HAP-1 (cell line): ENCODE results near the gene DIPK1A.

Experiments
- DNase-seq, 2 experiments: peaks; one replicate each; pipeline ENCODE4 v3.0.0-alpha.2; 2016 to 2020; ENCODE audit warnings: low spot score in 2 of 2
- H3K27me3 ChIP-seq: fragments of 250-450 bp; sonication (Bioruptor Pico); 2 replicates; pipeline ENCODE4 v1.5.1; 2020; ENCODE audit warnings: low read depth, mild to moderate bottlenecking, moderate library complexity
- H3K36me3 ChIP-seq: fragments of 250-450 bp; sonication (Bioruptor Pico); replicated peaks from 2 replicates; pipeline ENCODE4 v1.5.1; 2020; ENCODE audit warnings: mild to moderate bottlenecking
- H3K4me1 ChIP-seq: fragments of 250-450 bp; sonication (Bioruptor Pico); 2 replicates; pipeline ENCODE4 v1.5.1; 2020; ENCODE audit warnings: mild to moderate bottlenecking
- H3K4me3 ChIP-seq: fragments of 250-450 bp; sonication (Bioruptor Pico); 2 replicates; pipeline ENCODE4 v1.5.1; 2020; ENCODE audit warnings: mild to moderate bottlenecking, moderate library complexity
- H3K9me3 ChIP-seq: fragments of 250-450 bp; sonication (Bioruptor Pico); 2 replicates; pipeline ENCODE4 v1.5.1; 2020; ENCODE audit warnings: mild to moderate bottlenecking, moderate library complexity
- in situ Hi-C: fragments of 300-500 bp; cut with MboI; formaldehyde crosslinking; loops from 3 replicates; pipeline ENCODE4 v1.14.3; 2020; ENCODE audit warnings: low sequenced_read_pairs, inconsistent platforms, mixed read lengths

Gene DIPK1A

DNA sequence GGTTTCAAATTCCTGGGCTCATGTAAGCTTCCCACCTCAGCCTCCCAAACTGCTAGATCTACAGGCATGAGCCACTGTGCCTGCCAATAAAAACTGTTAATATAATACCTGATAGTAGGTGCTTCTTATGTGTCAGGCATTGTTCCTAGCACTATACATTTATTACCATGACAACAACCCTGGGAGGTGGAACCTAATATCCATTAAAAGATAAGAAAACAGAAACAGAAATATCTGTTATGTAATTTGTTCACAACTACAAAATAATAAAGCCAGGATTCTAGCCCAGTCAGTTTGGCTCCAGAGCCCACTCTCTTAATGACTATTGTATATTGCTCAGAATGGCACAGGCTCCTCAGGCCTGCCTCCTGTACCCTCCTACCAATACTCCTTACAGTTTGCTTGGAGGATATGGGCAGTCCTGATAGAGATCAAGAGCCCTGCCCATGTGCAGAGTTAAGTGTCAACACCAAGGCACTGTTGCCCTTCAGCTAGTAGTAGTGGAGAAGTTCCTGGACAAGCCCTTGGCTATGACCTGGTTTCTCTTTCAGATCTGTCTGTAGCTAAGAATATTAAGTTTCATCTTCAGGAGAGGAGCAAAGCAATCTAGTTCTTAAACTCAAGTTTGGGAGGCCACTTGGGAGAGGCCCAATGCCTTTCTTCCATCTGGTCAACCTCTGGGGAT is 107.0 kb downstream of the DIPK1A start:
- DNase-seq, result no peak
- no peaks in the 10 kb centered on the region for H3K36me3 ChIP-seq
- no peaks in the 10 kb centered on the region for H3K27me3 ChIP-seq
- no peak overlapping the region for H3K4me3 ChIP-seq
- in situ Hi-C loops, result no loop called here
- H3K4me1 ChIP-seq, result 0 out of 2 replicates have a peak, but pooled peaks cover 2% of the 10 kb centered on the region
- no peaks in the 10 kb centered on the region for H3K9me3 ChIP-seq

DNA sequence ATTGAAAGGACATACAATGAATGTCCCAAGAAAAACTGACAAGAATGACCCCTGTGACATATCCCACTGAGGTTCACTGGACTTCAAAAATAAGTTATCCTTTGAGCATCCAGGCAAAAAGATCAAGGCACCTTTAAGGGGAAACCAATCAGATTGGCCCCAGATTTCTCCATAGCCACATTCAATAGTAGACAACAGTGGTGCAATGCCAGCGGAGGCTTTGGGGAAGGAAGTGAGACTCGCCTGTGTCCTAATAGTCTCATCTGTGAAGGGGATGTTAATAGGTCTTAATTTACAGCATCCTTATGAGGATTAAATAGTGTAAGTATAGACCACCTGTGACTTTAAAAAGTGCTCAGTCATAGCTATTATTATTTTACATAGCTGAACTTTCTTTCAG is 108.0 kb downstream of the DIPK1A start:
- Histone ChIP-seq H3K9me3 (no peaks in the 10 kb centered on the region), H3K4me3 (no peak overlapping the region), H3K27me3 (no peaks in the 10 kb centered on the region), H3K4me1 (no peaks in the 10 kb centered on the region), H3K36me3 (no peaks in the 10 kb centered on the region)
- in situ Hi-C loops, result no loop called here
- DNase-seq, result no peak

DNA sequence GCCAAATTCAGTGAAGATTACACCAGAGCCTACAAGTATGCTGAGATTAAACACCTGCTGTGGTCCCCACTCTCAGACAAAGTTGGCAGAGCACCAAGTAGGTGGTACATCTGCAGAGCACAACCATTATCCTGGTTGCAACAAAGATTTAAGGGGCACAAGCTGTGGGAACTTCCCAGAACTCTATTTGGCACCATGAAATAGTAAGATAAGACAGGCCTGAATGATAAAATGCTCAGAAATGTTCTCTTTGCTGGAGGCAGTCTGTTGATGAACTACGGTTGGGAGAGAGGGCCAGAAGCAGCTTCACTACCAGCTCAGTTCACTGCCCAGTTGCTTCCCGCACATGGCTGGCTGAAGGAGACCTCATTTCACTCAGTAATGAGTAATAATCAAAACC is 109.5 kb downstream of the DIPK1A start:
- no peak for DNase-seq

DNA sequence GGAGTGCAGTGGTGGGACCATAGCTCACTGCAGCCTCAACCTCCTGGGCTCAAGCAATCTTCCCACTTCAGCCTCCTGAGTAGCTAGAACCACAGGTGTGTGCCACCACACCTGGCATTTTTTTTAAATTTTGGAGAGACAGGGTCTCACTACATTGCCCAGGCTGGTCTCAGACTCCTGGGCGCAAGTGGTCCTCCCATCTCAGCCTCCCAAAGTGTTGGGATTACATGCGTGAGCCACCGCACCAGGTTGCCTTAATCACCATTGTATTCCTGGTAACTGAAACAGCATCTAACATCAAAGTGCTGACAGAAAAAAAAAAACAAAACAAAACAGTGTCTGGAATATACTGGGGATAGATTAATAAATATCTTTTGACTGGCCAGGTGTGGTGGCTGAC is 111.2 kb downstream of the DIPK1A start:
- Histone ChIP-seq H3K27me3 (no peaks in the 10 kb centered on the region), H3K4me1 (no peaks in the 10 kb centered on the region), H3K36me3 (no peaks in the 10 kb centered on the region), H3K9me3 (no peaks in the 10 kb centered on the region), H3K4me3 (no peak overlapping the region)
- in situ Hi-C loops, result no loop called here
- no peak for DNase-seq

More for the DNA sequence above, 109.5 kb downstream of the DIPK1A start:
- no peaks in the 10 kb centered on the region for H3K9me3 ChIP-seq
- H3K4me3 ChIP-seq, result no peak overlapping the region
- H3K27me3 ChIP-seq, result no peaks in the 10 kb centered on the region
- in situ Hi-C loops, result no loop called here
- no peaks in the 10 kb centered on the region for H3K36me3 ChIP-seq
- no peaks in the 10 kb centered on the region for H3K4me1 ChIP-seq

DNA sequence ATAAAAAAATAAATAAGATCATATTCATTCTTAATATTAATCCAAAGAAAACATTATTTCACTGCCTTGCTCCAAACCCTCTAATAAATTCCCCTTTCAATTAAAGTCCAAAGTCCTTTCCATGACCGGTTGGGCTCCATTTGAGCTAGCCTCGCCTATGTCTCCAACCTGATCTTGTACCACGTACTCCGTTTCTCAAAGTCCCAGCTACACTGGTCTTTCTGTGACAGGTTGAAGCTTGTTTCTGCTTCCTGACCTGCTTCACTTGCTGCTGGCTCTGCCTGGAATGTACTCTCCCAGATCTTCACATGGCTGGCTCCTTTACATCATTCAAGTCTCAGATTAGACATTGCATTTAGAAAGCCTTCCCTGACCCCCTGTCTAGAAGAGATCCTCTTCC is 113.1 kb downstream of the DIPK1A start:
- in situ Hi-C loops, result no loop called here
- Histone ChIP-seq H3K4me1 (no peaks in the 10 kb centered on the region), H3K27me3 (no peaks in the 10 kb centered on the region), H3K9me3 (no peaks in the 10 kb centered on the region), H3K36me3 (peaks cover 12% of the 10 kb centered on the region), H3K4me3 (no peak overlapping the region)
- no peak for DNase-seq

DNA sequence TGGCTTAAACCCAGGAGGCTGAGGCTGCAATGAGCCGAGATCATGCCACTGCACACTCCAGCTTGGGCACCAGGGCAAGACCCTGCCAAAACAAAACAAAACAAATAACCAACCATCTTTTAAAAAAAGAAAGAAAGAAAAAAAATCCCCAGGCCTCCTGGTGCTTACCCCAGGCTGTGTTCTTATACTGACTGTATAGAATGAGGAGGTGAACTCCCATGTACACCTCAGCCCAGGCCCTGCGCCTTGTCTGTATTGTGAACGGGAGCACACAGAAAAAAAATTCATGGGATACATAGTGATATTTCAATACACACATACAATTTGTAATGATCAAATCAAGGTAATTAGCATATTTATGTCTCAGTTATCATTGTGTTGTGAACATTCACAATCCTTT is 115.4 kb downstream of the DIPK1A start:
- no peaks in the 10 kb centered on the region for H3K9me3 ChIP-seq
- H3K4me3 ChIP-seq, result no peak overlapping the region
- no peak for DNase-seq
- peaks cover 35% of the 10 kb centered on the region for H3K36me3 ChIP-seq
- in situ Hi-C loops, result no loop called here
- no peaks in the 10 kb centered on the region for H3K4me1 ChIP-seq
- H3K27me3 ChIP-seq, result no peaks in the 10 kb centered on the region

DNA sequence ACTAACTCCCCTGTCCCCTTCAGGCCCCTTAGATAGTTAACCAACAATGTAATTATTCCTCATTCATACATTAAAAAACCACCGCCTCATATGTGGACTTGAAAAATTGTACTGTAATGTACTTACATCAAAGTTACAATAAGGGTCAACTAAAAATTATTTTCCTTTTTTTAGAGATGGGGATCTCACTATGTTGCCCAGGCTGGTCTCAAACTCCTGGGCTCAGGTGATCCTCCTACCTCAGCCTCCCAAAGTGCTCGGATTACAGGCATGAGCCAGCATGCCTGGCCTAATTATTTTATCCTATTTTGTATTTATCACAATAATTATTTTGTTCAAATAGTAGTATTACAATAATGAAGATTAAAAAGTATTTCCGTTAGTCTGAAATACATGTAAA is 116.8 kb downstream of the DIPK1A start:
- in situ Hi-C loops, result no loop called here
- Histone ChIP-seq H3K4me3 (no peak overlapping the region), H3K9me3 (no peaks in the 10 kb centered on the region), H3K36me3 (peaks cover 49% of the 10 kb centered on the region), H3K27me3 (no peaks in the 10 kb centered on the region), H3K4me1 (no peaks in the 10 kb centered on the region)
- no peak for DNase-seq

DNA sequence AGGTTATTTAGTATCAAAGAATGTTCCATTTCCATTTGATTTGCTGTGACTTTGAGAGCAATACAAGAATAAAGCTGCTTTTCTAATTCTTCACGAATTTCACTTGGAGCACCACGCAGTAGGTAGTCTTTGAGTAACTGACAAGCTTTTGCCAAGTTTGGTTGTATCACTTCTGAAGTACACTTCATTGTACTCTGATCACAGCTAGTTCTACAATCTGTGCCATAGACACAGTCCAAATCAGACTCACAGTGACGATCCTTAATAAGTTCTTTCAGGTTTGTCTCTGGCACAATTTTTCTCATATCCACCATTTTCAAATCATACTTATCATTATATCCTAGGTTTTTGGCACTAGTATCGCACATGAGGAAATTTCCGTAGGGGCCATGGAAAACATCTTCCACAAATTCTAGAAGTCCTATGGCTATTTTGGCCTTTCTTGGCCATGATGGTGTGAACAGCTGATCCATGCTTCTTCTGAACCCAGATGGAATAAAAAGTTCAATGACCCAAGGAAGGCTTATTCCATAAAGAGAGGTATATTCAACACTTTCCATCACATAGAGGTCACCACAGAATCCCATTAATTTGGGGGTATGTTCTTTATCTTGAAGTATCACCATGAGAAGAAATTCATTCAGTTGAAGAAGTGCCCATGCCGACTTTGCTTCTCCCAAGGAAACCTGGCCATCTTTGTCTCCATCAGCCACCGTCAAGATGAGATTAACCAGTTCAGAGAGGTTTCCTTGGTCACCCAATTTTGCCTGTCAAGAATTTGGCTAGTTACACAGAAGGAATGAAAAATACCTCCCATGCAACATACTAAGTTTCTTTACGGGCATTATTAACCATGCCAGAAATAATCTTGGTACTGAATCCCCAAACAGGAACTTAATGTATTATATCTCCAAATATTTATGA is 117.6 kb downstream of the DIPK1A start:
- no peak for DNase-seq
- H3K27me3 ChIP-seq, result no peaks in the 10 kb centered on the region
- H3K9me3 ChIP-seq, result no peaks in the 10 kb centered on the region
- in situ Hi-C loops, result no loop called here
- H3K36me3 ChIP-seq, result peaks cover 57% of the 10 kb centered on the region
- H3K4me1 ChIP-seq, result no peaks in the 10 kb centered on the region
- no peak overlapping the region for H3K4me3 ChIP-seq

DNA sequence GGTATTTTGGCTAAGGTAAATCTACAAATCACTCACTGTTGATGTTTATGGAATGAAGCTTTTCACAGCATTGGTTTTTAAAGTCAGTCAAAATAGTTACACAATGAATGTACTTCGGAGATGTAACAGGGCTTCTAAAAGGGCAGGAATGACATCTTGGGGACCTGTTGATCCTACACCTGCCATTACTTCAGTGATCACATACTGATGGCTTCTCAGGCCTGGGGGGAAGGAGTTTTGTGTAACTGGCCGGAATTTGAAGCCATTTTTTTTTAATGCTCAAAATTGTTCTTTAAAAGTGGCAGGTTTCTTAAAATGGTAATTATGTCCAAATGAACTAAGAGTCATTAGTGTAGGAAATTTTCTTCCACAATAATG is 118.2 kb downstream of the DIPK1A start:
- in situ Hi-C loops, result no loop called here
- no peak for DNase-seq
- no peak overlapping the region for H3K4me3 ChIP-seq
- H3K36me3 ChIP-seq, result peaks cover 63% of the 10 kb centered on the region
- H3K4me1 ChIP-seq, result no peaks in the 10 kb centered on the region
- H3K9me3 ChIP-seq, result no peaks in the 10 kb centered on the region
- no peaks in the 10 kb centered on the region for H3K27me3 ChIP-seq

DNA sequence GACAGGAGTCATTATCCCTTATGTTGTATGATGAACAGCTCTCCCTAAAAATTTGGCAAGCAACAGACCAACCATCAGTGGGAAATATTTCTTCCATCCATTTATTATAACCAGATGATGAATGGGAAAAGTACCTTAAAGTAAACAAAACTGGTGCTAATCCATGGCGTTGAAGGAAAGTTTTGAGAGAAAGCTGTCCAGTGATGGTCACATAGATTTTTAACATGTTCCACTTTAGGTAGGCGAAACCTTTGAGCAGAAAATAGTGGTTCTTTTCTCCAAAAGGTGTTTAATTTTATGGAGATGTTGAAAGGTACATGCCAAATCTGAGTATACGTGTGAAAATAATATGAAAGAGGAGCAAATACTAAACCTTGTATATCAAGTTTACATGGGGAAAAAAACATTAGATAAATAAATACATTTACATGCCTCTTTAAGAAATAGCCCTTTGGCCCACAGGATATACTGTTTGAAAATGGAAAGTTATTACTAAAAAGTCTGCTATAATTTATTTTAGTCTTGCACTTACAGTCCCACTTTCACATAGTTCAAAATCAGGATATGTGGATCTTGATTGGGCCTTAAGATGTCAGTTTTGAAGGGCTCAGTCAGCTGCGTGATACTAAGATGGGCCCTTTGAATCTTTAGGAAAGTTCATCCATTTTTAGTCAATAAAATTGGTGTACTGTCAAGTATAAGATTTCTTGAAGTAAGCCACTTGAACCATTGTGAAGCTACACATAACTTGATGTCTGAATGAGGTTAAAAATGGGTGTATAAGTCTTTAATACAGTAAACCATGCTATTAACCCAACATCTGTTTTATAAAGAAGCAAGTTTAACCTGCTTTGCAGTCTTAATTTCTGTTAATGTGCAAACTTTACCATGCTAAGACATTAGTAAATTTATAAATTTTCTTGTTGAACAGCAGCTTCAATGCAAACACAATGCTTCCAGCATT is 118.9 kb downstream of the DIPK1A start:
- Histone ChIP-seq H3K4me3 (no peak overlapping the region), H3K4me1 (no peaks in the 10 kb centered on the region; the same call in 1 of the 2 replicates), H3K27me3 (no peaks in the 10 kb centered on the region), H3K9me3 (no peaks in the 10 kb centered on the region), H3K36me3 (peaks cover 70% of the 10 kb centered on the region)
- no peak for DNase-seq
- in situ Hi-C loops, result no loop called here

DNA sequence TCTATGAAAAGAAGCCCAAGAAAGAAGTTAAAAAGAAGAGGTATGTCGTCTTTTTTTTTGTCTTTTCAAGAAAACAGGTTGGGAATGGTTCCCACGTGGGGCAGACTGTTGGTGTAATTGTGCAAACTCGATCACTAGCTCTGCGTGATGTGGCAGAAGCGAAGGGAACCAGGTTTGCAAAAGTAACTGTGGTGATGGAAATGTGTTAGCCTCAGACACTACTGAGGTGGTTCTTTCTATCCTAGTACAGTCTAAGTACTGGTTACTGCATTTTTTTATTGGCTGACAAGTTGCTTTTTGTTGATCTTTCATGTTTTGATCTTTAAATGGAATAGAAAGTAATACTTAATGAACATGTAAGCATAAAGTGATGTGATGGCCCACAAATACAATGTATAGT is 120.7 kb downstream of the DIPK1A start:
- H3K27me3 ChIP-seq, result no peaks in the 10 kb centered on the region
- H3K9me3 ChIP-seq, result no peaks in the 10 kb centered on the region
- peaks cover 4% of the 10 kb centered on the region; the same call in 1 of the 2 replicates for H3K4me1 ChIP-seq
- no peak overlapping the region for H3K4me3 ChIP-seq
- peaks cover 88% of the 10 kb centered on the region for H3K36me3 ChIP-seq
- in situ Hi-C loops, result no loop called here
- no peak for DNase-seq

DNA sequence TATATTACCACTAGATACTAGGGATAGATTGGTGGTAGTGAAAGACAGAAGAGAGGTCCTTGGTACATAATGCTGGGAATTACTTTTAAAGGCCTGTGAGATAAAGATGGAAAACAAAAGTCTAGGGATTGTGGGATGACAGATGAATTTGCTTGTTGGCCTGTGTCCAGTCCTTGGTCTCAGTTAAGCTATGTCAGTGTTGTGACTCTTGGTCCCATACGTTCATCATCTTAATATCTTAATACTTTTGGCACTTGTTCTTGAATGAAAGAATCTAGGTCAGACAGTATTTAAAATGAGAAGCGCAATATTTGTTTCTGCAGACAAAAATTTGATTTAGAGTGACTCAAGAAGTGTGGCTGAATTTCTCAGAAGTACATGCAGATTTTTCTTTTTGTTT is 121.8 kb downstream of the DIPK1A start:
- Histone ChIP-seq H3K27me3 (no peaks in the 10 kb centered on the region), H3K4me3 (no peak overlapping the region), H3K36me3 (peaks cover 99% of the 10 kb centered on the region), H3K9me3 (no peaks in the 10 kb centered on the region), H3K4me1 (peaks cover 13% of the 10 kb centered on the region)
- in situ Hi-C loops, result no loop called here
- DNase-seq, result no peak

DNA sequence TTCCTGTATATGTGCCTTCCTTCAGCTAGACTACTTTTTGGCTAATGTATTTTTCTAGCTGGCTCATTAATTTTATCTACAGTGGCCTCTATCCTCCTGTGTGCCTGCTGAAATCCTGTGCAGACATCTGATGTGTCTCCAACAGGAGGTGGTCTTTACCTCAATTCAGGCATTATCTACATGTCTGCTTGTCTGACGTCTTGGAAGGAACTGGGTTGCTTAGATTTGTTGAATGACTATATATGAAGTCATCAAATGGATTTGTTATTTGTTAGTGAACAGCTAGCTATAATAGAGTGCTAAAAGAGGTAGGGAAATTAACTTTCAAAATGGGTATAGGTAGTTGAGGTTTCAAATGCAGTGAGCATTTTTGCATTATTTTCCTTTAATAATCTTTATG is 122.7 kb downstream of the DIPK1A start:
- H3K4me3 ChIP-seq, result no peak overlapping the region
- in situ Hi-C loops, result no loop called here
- H3K36me3 ChIP-seq, result peaks cover 100% of the 10 kb centered on the region

More for the DNA sequence above, 122.7 kb downstream of the DIPK1A start:
- Histone ChIP-seq H3K4me1 (peaks cover 18% of the 10 kb centered on the region), H3K27me3 (no peaks in the 10 kb centered on the region), H3K9me3 (no peaks in the 10 kb centered on the region)
- no peak for DNase-seq
